GM23338 (cell line): ENCODE measurements around the gene HOXB3.

Source experiments
- EZH2phosphoT487 ChIP-seq: fragments of 200-600 bp; sonication (generic); IDR thresholded peaks from one replicate; pipeline ENCODE4 v1.8.1; 2018; ENCODE audit warnings: antibody characterized with exemption; ENCODE audit not compliant: unreplicated experiment
- JUNB ChIP-seq: IDR thresholded peaks from one replicate; pipeline ENCODE4 v1.6.1; 2016; ENCODE audit warnings: antibody characterized with exemption; ENCODE audit not compliant: unreplicated experiment
- TF ChIP-seq, protein P1 (sequence below), 2 experiments: fragments of 200-600 bp in 1 of 2; sonication (generic) in 1 of 2; conservative IDR thresholded peaks; 2 replicates each; pipeline versions ENCODE4 v1.5.1 to v1.6.1; 2016 to 2017; ENCODE audit warnings: antibody characterized with exemption in 2 of 2, low read depth in 2 of 2, mild to moderate bottlenecking in 2 of 2, moderate library complexity in 1 of 2

DNA sequence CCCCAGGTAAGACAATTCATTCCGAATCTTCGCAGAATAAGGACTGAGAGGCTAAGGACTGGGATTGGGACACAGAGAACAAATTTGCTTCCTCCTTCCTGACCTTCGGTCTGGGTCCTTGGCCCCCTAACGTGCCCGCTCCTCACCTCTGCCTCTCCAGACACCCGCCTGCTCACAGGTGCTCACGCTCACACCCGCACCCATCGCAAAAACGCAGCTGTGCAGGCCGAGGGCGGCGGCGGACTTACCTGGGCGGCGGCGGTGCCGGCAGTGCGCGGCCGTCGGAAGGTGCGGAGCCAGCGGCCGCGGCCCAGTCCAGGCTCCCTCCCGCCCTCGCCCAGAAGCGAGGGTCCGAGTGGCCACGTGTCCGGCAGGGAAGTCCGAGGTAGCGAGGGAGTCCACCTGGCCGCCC lies 43.2 kb upstream of the HOXB3 start:
- TF ChIP-seq, protein P1, sequence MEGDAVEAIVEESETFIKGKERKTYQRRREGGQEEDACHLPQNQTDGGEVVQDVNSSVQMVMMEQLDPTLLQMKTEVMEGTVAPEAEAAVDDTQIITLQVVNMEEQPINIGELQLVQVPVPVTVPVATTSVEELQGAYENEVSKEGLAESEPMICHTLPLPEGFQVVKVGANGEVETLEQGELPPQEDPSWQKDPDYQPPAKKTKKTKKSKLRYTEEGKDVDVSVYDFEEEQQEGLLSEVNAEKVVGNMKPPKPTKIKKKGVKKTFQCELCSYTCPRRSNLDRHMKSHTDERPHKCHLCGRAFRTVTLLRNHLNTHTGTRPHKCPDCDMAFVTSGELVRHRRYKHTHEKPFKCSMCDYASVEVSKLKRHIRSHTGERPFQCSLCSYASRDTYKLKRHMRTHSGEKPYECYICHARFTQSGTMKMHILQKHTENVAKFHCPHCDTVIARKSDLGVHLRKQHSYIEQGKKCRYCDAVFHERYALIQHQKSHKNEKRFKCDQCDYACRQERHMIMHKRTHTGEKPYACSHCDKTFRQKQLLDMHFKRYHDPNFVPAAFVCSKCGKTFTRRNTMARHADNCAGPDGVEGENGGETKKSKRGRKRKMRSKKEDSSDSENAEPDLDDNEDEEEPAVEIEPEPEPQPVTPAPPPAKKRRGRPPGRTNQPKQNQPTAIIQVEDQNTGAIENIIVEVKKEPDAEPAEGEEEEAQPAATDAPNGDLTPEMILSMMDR (conservative IDR thresholded peaks at IDR 0.05; ENCODE audit: low read depth in 2 of 2): no peak
- TF ChIP-seq EZH2phosphoT487: no peak
- TF ChIP-seq JUNB: no peak
